ENCODE data around the gene PRPF6.

- TF ChIP-seq CTCF (IDR thresholded peaks at IDR 0.05) (no peak), EZH2 (IDR thresholded peaks at IDR 0.05; ENCODE audit: borderline replicate concordance, insufficient read depth, low read depth, low read length, poor library complexity, severe bottlenecking) (no peak)
Observed at GRCh38 chr20:64068386-64069208, 87.7 kb downstream of the PRPF6 start.
